Esophagus squamous epithelium (tissue), 4 donors: ENCODE measurements around the gene RC3H1.

ENCODE experiments used
- POLR2A ChIP-seq, 4 donors: fragments of 450-650 bp; IDR thresholded peaks; one replicate each; pipeline ENCODE4 v1.6.1; 2017; ENCODE audit warnings: antibody characterized with exemption in 4 of 4, mild to moderate bottlenecking in 4 of 4, moderate library complexity in 3 of 4
- TF ChIP-seq, protein P1 (sequence below), 6 experiments: fragments of 450-650 bp in 4 of 6; fragments of 200-600 bp in 2 of 6; sonication (generic) in 2 of 6; IDR thresholded peaks; one replicate each; pipeline ENCODE4 v1.5.1; 2016 to 2019; ENCODE audit warnings: antibody characterized with exemption in 6 of 6, mild to moderate bottlenecking in 4 of 6, moderate library complexity in 4 of 6

DNA sequence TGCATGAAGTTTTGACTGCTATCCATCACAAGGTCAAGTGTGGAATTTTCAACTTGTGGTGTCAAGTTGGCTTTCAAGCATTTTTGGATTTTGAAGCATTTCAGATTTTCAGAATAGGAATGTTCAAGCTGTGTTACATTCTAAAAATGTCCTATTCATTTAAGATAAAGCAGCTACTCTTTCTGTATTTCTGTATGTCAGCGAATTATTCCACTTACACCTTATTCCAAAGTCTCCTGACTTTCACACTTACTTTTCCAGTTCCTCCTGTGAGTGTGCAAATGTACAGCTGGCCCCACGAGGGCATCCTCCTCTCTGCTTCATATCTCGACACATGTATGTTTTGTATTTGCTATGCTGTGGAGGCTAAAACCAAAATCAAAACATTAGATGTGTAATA is 51.9 kb downstream of the RC3H1 start:
- TF ChIP-seq POLR2A (IDR thresholded peaks at IDR 0.05): no peak
- TF ChIP-seq, protein P1, sequence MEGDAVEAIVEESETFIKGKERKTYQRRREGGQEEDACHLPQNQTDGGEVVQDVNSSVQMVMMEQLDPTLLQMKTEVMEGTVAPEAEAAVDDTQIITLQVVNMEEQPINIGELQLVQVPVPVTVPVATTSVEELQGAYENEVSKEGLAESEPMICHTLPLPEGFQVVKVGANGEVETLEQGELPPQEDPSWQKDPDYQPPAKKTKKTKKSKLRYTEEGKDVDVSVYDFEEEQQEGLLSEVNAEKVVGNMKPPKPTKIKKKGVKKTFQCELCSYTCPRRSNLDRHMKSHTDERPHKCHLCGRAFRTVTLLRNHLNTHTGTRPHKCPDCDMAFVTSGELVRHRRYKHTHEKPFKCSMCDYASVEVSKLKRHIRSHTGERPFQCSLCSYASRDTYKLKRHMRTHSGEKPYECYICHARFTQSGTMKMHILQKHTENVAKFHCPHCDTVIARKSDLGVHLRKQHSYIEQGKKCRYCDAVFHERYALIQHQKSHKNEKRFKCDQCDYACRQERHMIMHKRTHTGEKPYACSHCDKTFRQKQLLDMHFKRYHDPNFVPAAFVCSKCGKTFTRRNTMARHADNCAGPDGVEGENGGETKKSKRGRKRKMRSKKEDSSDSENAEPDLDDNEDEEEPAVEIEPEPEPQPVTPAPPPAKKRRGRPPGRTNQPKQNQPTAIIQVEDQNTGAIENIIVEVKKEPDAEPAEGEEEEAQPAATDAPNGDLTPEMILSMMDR (IDR thresholded peaks at IDR 0.05): no peak
